GM18505 (cell line): ENCODE measurements around the gene PNMA6A.
A peak's percentile ranks its signal among the peaks of the same experiment; 100 is the strongest.
"Not testable (repeated sequence)": the region's sequence is repeated elsewhere in the genome, so short reads cannot be mapped to it uniquely, and the experiment has no call there.

Experiments
- ATAC-seq: cut with Tn5 transposase; IDR thresholded peaks from one replicate; pipeline ENCODE4 v1.9.1; 2021; ENCODE audit not compliant: unreplicated experiment
- POLR2A ChIP-seq: IDR thresholded peaks from 4 replicates; pipeline ENCODE4 v1.6.1; 2011; ENCODE audit warnings: borderline replicate concordance; ENCODE audit not compliant: insufficient read depth, insufficient read length; ENCODE audit errors: extremely low read depth

PNMA6A gene

GRCh38 chrX:153071909-153072583, at the start of gene PNMA6A:
Gene PNMA6A, plus strand, starts transcription at chrX:153072454. Its CDS starts 609 bp downstream, at chrX:153073063.
- ATAC-seq = not testable (repeated sequence)

- not testable (repeated sequence) for ATAC-seq
Measured at GRCh38 chrX:153026501-153026900, 45.8 kb upstream of the PNMA6A start.

DNA sequence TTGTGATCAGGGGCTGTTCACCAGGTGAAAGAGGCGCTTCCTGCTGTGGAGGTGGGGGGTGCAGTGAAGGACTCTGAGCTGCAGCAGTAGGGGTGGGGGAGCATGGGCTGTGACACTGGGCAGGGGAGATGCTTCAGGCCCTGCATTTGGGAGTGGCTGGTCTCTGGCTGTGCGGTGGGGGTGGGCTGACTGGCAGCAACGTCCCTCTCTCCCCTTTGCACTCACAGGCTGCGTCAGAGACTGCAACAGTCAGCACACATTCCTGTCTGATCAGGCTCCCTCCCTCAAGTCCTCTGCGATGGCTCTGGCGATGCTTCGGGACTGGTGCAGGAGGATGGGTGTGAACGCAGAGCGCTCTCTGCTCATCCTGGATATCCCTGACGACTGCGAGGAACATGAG, 43.8 kb upstream of the PNMA6A start:
- ATAC-seq = not testable (repeated sequence)

DNA sequence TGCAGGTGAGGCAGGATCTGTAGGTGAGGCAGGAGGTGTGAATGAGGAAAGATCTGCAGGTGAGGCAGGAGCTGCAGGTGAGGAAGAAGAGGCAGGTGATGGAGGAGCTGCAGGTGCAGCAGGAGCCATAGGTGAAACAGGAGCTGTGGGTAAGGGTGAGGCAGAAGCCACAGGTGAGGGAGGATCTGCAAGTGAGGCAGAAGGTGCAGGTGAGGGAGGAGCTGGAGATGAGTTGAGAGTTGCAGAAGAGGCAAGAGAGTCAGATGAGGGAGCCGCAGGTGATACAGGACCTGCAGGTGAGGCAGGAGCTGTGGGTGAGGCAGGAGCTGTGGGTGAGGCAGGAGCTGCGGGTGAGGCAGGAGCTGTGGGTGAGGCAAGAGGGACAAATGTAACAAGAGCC, 43.1 kb upstream of the PNMA6A start:
- no peak for TF ChIP-seq POLR2A
- no peak for ATAC-seq

- TF ChIP-seq POLR2A = no peak
- ATAC-seq = no peak
Measured at GRCh38 chrX:153029875-153030274, 42.4 kb upstream of the PNMA6A start.

GRCh38 chrX:153030801-153031200, 41.5 kb upstream of the PNMA6A start:
- ATAC-seq = no peak
- TF ChIP-seq POLR2A = no peak

- ATAC-seq = peak; percentile 55
- TF ChIP-seq POLR2A = peak; percentile 56
Measured at GRCh38 chrX:153032397-153033118, 39.7 kb upstream of the PNMA6A start.

- no peak for TF ChIP-seq POLR2A
- no peak for ATAC-seq
Measured at GRCh38 chrX:153049093-153049492, 23.2 kb upstream of the PNMA6A start.

DNA sequence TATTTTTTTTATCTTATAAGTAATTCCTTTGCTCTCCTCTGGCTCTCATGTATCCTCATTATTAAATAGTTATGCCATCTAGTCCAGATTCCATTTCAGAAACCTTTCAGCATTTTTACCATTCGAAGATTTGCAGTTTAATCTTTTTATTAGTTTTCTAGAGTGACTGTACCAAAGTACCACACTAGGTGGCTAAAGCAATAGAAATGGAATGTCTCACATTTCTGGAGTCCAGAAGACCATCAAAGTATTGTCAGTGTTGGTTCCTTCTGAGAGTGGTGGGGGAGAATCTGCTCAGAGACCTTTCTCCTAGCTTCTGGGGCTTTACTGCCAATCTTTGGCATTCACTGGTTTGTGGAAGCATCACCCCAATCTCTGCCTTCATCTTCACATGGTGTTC, 19.7 kb upstream of the PNMA6A start:
- no peak for ATAC-seq
- TF ChIP-seq POLR2A = no peak

- no peak for ATAC-seq
- TF ChIP-seq POLR2A = no peak
Measured at GRCh38 chrX:153055871-153056749, 16.1 kb upstream of the PNMA6A start, which contains the start of gene PNMA3. Gene PNMA3, plus strand, starts transcription at chrX:153056470. Its CDS starts 586 bp downstream, at chrX:153057056.

- ATAC-seq = no peak
- no peak for TF ChIP-seq POLR2A
Measured at GRCh38 chrX:153057281-153057680, 15.0 kb upstream of the PNMA6A start.

GRCh38 chrX:153059191-153060094, 12.8 kb upstream of the PNMA6A start:
- no peak for ATAC-seq
- no peak for TF ChIP-seq POLR2A

DNA sequence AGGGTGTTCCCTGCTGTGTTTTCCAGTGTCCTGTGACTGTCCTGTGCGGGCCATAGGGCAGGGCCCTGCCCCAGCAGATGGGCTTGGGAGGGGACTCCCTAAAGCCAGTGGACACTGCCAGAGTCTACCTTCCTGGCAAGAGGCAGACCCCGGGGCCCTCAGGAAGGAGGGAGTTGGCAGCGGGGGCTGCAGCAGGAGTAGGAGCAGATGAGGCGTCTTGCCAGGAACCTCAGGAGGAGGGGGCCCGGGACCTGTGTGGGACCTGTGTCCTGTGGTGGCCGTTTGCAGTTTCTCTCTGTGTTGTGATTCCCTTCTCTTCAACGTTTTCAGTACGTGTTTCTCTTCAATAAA, 12.2 kb upstream of the PNMA6A start:
- TF ChIP-seq POLR2A = no peak
- ATAC-seq = no peak

DNA sequence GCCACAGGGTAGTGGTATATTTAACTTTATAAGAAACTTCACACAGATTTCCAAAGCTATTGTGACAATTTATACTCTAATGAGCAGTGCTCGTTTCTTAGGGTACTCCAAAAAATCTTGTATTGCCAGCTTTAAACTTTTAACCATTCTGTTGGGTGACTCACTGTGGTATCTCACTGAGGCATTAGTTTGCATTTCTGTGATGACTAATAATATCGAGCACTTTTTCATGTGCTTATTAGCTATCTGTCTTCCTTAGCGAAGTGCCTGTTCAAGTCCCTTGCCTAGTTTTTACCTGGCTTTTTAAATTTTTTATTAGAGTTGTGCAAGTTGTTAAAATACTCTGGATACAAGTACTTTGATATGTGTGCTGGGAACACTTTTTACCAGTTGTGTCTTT, 10.5 kb upstream of the PNMA6A start:
- TF ChIP-seq POLR2A = no peak
- ATAC-seq = no peak
